HUES64 (cell line): ENCODE measurements around the gene GLT6D1.
"Not testable (repeated sequence)": the region's sequence is repeated elsewhere in the genome, so short reads cannot be mapped to it uniquely, and the experiment has no call there.

Experiments used
- H3K27ac ChIP-seq: 2 replicates; pipeline ENCODE4 v1.7.0; 2013; ENCODE audit warnings: low read depth, low read length, inconsistent platforms
- H3K27me3 ChIP-seq: 2 replicates; pipeline ENCODE4 v1.6.1; 2013; ENCODE audit warnings: mild to moderate bottlenecking, low read length; ENCODE audit not compliant: insufficient read depth
- H3K36me3 ChIP-seq: 2 replicates; pipeline ENCODE4 v1.6.1; 2013; ENCODE audit warnings: mild to moderate bottlenecking, low read length; ENCODE audit not compliant: insufficient read depth
- H3K4me1 ChIP-seq: 2 replicates; pipeline ENCODE4 v1.6.1; 2013; ENCODE audit warnings: mild to moderate bottlenecking, low read length, moderate library complexity; ENCODE audit not compliant: insufficient read depth
- H3K4me3 ChIP-seq: 2 replicates; pipeline ENCODE4 v1.5.1; 2013; ENCODE audit warnings: mild to moderate bottlenecking, low read length, moderate library complexity
- H3K9ac ChIP-seq: 2 replicates; pipeline ENCODE4 v1.6.1; 2013; ENCODE audit warnings: mild to moderate bottlenecking, low read depth, low read length
- H3K9me3 ChIP-seq: 2 replicates; pipeline ENCODE4 v1.6.1; 2013; ENCODE audit warnings: low read depth, low read length; ENCODE audit not compliant: insufficient read depth
- WGBS: fragments of 150-250, 120-280 bp; methylation state at CpG from one replicate; pipeline ENCODE4 v1.1.7; 2013; ENCODE audit warnings: missing lambda C conversion rate; 5-methylcytosine and 5-hydroxymethylcytosine counted together

The GLT6D1 gene

DNA sequence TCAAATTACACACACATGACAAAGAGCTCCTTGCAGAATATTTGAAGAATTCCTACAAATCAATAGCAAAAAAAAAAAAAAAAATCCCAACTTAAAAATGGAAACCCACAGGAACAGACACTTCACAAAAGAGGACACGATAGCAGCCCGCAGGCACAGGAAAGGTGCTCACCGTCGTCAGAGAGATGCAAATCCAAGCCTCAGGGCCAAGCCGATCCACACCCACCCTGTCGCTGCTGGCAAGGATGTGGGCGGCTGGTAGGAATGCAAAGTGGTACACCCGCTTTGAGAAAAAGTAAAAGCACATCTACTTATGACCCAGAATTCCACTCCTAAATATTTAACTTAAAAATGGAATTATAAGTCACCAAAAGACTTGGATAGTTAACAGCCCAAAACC, 34.6 kb upstream of the GLT6D1 start:
- 85% methylated on average over 8 of the region's 8 CpGs for WGBS
- Histone ChIP-seq H3K9ac (no peak overlapping the region), H3K4me3 (no peak overlapping the region), H3K27ac (no peak overlapping the region), H3K27me3 (no peaks in the 10 kb centered on the region), H3K36me3 (no peaks in the 10 kb centered on the region), H3K4me1 (no peaks in the 10 kb centered on the region), H3K9me3 (no peaks in the 10 kb centered on the region)

DNA sequence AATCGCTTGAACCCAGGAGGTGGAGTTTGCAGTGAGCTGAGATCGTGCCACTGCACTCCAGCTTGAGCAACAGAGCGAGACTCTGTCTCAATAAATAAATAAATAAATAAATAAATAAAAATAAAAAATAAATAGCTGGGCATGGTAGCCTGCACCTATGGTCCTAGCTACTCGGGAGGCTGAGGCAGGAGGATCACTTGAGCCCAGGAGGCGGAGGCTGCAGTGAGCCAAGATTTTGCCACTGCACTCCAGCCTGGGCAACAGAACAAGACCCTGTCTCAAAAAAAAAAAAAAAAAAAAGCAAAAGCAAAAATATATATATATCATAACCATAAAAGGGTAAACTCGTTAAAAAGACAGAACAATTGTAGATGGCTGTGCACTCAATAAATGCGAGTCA, 33.4 kb upstream of the GLT6D1 start:
- H3K36me3 ChIP-seq, H3K9me3 ChIP-seq, H3K27me3 ChIP-seq, H3K27ac ChIP-seq, H3K4me1 ChIP-seq, H3K4me3 ChIP-seq, H3K9ac ChIP-seq: not testable (repeated sequence)
- WGBS, result 95% methylated on average over 6 of the region's 7 CpGs

DNA sequence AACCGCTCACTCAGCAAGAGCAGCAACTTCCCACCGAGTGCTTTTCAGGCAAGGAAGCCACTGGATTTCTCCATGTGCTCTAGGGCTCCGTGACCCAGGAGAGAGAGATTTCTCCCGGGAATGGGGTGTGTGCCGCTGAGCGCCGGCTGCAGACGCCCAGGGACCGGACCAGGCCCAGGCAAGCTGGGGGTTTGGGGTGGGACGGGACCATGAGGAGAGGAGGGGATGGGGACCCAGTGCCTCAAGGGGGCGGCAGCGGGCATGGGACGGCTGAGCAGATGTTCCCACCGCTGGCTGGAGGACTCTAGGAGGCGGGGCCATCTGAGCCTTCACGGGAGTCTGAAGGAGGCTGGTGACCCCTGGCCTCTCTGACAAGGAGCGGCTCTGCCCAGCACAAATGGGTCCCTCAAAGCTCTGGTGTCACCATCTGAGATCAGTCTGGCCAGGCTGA, 32.3 kb upstream of the GLT6D1 start:
- WGBS, result 63% methylated on average over 17 of the region's 17 CpGs
- H3K27me3 ChIP-seq, result no peaks in the 10 kb centered on the region
- H3K4me3 ChIP-seq, result 0 out of 2 replicates have a peak overlapping the region, but pooled peaks have one; percentile 11
- no peaks in the 10 kb centered on the region for H3K36me3 ChIP-seq
- H3K9me3 ChIP-seq, result peaks cover 5% of the 10 kb centered on the region; the same call in 1 of the 2 replicates
- no peak overlapping the region for H3K9ac ChIP-seq
- H3K4me1 ChIP-seq, result no peaks in the 10 kb centered on the region
- no peak overlapping the region for H3K27ac ChIP-seq

DNA sequence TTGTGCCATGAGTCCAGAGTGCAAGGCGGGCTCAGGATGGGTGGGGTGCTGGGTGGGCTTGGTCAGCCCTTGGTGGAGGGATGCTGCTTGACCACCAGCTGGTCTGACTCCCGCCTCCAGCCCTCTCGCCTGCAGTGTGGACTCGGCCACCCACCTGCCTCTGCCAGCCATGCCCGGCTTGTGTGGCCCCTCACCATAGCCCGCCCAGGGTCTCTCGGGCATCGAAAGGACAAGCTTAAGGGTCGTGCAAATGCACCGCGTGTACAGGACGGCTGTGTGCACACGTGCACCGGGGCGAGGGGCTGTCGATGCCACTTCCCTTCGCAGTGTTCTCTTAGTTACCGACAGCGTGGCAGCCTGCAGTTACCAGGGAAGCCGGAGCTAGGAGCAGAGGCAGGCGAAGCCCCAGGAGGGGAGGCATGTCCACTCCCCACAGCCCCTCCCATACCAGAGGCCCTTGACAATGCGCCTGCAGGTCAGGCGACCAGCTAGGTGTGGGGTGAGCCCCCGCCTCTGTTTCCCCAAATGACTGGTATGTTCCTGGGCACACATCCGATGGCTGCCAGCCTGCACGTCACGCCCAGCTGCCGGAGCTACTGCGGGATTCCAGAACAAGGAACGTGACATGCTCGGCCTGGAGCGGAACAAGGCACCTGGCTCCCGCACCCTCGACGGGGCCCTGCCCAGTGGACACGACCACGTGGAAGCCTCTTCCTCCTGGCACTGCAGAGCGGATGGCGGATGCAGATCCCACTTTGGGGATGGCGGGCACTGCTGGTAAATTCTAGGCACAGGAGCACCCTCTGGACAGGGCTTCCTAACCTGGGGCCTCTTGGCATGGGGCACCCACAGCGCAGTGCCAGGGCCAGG, 31.6 kb upstream of the GLT6D1 start:
- H3K27me3 ChIP-seq, result no peaks in the 10 kb centered on the region
- 91% methylated on average over 41 of the region's 41 CpGs for WGBS
- no peaks in the 10 kb centered on the region for H3K4me1 ChIP-seq
- no peak overlapping the region for H3K9ac ChIP-seq
- H3K9me3 ChIP-seq, result peaks cover 5% of the 10 kb centered on the region; the same call in 1 of the 2 replicates
- no peak overlapping the region for H3K27ac ChIP-seq
- no peak overlapping the region for H3K4me3 ChIP-seq
- no peaks in the 10 kb centered on the region for H3K36me3 ChIP-seq

DNA sequence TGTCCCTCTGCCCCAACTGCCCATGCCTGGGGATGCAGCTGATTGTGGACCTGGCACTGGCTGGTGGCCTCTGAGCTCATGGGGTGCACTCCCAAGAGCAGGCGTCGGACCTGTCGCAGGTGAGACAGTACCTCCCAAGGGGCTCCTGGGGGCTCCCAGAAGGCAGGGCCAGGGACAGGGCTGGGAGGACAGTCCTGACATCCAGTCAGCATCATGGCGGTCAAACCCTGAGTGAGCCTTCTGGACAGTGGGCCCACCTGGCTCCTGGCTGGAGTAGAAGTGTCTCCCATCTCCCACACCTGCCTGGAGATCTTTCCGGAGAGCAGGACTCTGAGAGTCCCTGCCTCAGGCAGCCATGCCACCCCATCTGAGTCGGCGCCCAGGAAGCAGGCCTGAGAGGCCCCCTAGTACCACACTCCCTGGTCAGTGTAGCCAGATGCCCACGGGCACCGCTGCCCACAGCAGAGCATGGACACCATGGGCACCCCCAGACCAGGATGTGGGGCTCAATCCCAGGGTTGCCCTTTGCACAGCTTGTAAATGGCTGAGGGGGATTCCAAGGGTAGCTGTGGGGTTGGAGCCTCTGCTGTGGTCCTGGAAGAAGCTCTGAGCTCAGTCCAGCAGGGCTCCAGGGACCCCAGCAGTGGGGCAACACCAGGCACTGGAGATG, 30.4 kb upstream of the GLT6D1 start:
- no peaks in the 10 kb centered on the region for H3K27me3 ChIP-seq
- no peak overlapping the region for H3K27ac ChIP-seq
- H3K4me1 ChIP-seq, result no peaks in the 10 kb centered on the region
- H3K9me3 ChIP-seq, result peaks cover 5% of the 10 kb centered on the region; the same call in 1 of the 2 replicates
- H3K9ac ChIP-seq, result no peak overlapping the region
- 92% methylated on average over 9 of the region's 9 CpGs for WGBS
- H3K4me3 ChIP-seq, result no peak overlapping the region
- H3K36me3 ChIP-seq, result no peaks in the 10 kb centered on the region

DNA sequence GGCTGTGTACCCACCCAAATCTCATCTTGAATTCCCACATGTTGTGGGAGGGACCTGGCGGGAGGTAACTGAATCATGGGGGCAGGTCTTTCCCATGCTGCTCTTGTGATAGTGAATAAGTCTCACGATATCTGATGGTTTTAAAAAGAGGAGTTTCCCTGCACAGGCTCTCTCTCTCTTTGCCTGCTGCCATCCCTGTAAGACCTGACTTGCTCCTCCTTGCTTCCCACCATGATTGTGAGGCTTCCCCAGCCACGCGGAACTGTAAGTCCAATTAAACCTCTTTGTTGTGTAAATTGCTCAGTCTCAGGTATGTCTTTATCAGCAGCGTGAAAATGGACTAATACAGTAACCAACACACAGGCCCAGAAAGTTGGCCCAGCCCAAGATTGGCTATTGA, 29.7 kb upstream of the GLT6D1 start:
- H3K27me3 ChIP-seq, H3K9me3 ChIP-seq, H3K27ac ChIP-seq, H3K9ac ChIP-seq, H3K4me1 ChIP-seq, H3K4me3 ChIP-seq, H3K36me3 ChIP-seq: not testable (repeated sequence)
- 79% methylated on average over 5 of the region's 5 CpGs for WGBS

DNA sequence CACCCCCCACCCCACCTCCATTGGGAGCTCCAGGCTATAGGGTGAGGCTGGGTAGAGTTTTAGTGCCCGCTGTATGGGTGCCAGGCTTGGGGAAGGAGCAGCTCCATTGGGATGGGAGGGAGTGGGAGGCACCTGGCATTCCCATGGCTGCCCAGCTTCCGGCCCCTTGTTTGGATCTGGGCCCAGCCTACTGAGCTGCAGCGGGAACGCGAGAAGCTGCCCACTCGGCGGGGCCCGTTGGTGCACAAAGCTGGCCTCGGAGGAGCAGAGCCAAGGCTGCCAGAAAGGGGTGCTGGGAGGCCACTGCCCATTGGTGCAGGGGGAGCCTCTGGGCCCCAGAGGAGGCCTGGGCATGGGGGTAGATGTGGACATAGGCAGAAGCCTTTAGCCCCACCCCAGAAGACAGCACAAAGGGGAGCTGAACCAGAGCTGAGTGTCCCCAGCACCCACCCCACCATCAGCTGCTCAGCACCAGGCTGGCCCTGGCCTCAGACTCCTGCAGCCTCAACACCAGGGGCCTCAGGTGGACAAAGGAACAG, 28.2 kb upstream of the GLT6D1 start:
- H3K4me1 ChIP-seq, result 0 out of 2 replicates have a peak, but pooled peaks cover 1% of the 10 kb centered on the region
- H3K27ac ChIP-seq, result no peak overlapping the region
- no peaks in the 10 kb centered on the region for H3K27me3 ChIP-seq
- WGBS, result 96% methylated on average over 9 of the region's 9 CpGs
- H3K9ac ChIP-seq, result no peak overlapping the region
- H3K36me3 ChIP-seq, result no peaks in the 10 kb centered on the region
- H3K4me3 ChIP-seq, result no peak overlapping the region
- peaks cover 5% of the 10 kb centered on the region; the same call in 1 of the 2 replicates for H3K9me3 ChIP-seq

DNA sequence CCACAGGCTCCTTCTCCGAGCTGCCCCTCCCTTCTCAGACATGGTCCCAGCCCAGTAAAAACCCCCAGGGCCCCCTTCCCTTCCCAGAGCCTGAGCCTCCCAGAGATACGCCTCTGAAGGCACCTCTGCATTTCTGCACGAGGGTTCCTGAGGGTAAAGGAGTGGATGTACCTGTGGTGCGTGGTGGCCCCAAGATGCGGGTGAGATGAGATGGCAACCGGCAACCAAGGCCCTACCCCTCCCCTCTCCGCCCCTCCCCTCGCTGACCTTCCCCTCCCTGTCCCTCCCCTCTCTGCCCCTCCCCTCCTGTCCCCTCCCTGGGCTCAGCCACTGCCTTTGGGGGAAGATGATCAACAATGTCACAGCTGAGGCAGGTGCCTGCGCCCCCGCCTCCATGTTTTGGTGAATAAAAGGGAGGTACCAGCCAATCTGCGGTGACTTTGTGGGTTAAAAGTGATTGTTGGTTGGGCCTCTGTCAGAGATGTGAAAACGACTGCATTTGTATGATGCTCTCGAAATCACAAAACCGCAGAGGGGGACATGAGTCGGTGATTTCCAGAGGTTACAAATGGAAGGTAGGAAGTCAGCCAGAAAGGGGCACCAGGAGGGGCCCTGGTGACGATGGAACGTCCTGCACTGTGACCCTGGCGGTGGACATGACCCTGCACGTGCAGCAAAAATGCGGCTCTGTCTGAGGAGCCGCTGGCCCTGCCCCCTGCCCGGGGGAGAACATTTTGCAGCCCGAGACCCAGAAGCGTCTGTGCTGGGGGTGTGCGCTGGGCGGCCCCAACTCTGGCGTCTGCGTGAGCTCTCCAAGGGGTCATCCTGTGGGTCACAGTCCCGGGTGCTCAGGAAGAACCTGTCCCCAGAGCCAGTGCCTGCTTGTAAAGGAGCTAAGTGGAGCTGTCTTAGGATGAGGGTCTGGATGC, 27.5 kb upstream of the GLT6D1 start:
- Histone ChIP-seq H3K27me3 (no peaks in the 10 kb centered on the region), H3K4me1 (peaks cover 7% of the 10 kb centered on the region; the same call in 1 of the 2 replicates), H3K27ac (no peak overlapping the region), H3K9ac (no peak overlapping the region), H3K36me3 (no peaks in the 10 kb centered on the region), H3K4me3 (no peak overlapping the region), H3K9me3 (peaks cover 5% of the 10 kb centered on the region; the same call in 1 of the 2 replicates)
- WGBS, result 89% methylated on average over 29 of the region's 29 CpGs

DNA sequence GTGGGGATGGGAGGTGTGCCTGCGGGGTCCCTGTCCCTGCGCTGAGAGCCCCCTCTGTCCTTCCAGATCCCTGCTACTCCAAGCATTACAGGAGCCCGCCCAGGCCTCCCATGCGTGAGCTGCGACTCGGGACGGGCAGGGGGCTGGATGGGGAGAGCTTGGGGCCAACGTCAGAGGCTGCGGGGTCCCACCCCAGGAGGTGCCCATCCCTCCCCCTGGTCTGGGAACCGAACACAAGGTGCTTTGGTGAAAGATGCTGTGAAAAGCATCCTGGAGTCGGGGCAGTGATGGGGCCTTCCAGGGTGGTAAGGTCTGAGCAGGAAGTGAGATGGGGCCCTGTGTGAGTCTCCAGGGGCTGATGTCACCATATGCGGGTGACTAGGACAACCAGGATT, 26.5 kb upstream of the GLT6D1 start:
- peaks cover 7% of the 10 kb centered on the region; the same call in 1 of the 2 replicates for H3K4me1 ChIP-seq
- H3K36me3 ChIP-seq, result no peaks in the 10 kb centered on the region
- WGBS, result 89% methylated on average over 12 of the region's 12 CpGs
- H3K27me3 ChIP-seq, result no peaks in the 10 kb centered on the region
- H3K9me3 ChIP-seq, result peaks cover 5% of the 10 kb centered on the region; the same call in 1 of the 2 replicates
- no peak overlapping the region for H3K27ac ChIP-seq
- no peak overlapping the region for H3K9ac ChIP-seq
- no peak overlapping the region for H3K4me3 ChIP-seq

DNA sequence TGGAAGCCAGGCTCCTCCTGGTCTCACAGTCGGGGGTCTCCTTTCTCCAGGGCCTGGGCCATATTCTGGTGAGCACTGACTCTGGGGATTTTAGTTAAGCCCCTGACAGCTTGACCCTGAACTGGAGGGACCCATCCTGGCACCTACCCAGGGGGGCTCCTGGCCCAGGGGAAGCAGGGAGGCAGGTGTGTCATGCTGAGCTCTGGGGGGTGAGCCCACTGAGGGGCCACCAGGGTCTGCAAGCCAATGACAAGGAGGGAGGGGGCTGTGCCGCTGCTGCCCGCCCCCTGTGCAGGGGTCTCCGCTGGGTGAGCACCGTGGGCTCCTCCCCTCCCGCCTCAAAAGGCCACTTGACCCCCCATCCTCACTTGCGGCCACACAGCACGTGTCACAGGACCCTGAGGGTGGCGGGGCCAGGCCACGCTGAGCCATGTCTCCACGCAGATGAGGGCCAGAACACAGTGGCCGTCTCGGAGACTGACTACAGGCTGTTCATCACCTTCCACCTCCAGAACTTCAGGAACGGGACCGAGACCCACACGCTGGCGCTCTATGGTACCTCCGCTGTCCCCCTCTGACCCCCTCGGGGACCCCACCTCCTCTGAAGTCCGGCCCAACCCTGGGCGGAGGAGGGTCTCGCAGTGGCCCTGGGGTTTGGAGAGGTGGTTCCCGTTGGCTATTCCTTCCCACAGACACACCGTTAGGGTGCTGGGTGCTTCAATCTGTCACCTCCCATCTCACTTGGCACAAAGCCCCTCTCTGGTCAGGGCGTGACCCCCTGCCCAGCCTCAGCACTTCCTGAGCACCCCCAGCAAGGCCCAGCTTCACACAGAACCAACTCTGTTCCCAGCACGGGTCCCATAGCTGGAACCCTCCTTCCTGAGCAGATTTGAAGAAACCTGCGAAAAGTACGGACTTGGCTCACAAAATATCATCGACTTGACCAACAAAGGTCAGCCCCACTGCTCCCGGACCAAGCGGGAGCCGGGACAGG, 25.8 kb upstream of the GLT6D1 start:
- H3K9ac ChIP-seq, result no peak overlapping the region
- H3K4me3 ChIP-seq, result no peak overlapping the region
- no peaks in the 10 kb centered on the region for H3K36me3 ChIP-seq
- no peaks in the 10 kb centered on the region for H3K27me3 ChIP-seq
- H3K9me3 ChIP-seq, result peaks cover 5% of the 10 kb centered on the region; the same call in 1 of the 2 replicates
- no peak overlapping the region for H3K27ac ChIP-seq
- 91% methylated on average over 32 of the region's 32 CpGs for WGBS
- peaks cover 7% of the 10 kb centered on the region; the same call in 1 of the 2 replicates for H3K4me1 ChIP-seq
